ENCODE data around the gene CHRNA3.

CHRNA3 gene

GRCh38 chr15:78550815-78551214 lies 70.0 kb downstream of the CHRNA3 start:
- DNase-seq = no peak

- no peak for DNase-seq
Measured at GRCh38 chr15:78550194-78550593, 70.6 kb downstream of the CHRNA3 start.
